Keratinocyte (primary cell): Measurements from ENCODE around the gene SPOCK3. TPM values are rescaled to one million over a fixed set of nuclear protein-coding genes. Genes with fewer than 3 reads are reported as not detected.

Source experiments
- DNase-seq: peaks from one replicate; pipeline ENCODE4 v3.0.0-alpha.2; 2011; ENCODE audit warnings: low read depth, missing footprints, low spot score
- FAIRE-seq: peaks from 2 replicates; lab custom pipeline; 2011; peaks lifted over from hg19 to GRCh38; lab: Jason Lieb, UNC
- H2AFZ ChIP-seq: 2 replicates; pipeline ENCODE4 v1.6.0; 2012; ENCODE audit warnings: low read length, control low read depth, inconsistent platforms; ENCODE audit not compliant: control insufficient read depth
- H3K27ac ChIP-seq: 2 replicates; pipeline ENCODE4 v1.5.1; 2011; ENCODE audit warnings: low read length; ENCODE audit not compliant: control insufficient read depth, insufficient read depth
- H3K27me3 ChIP-seq: 3 replicates; pipeline ENCODE4 v1.6.0; 2011; ENCODE audit warnings: low read length; ENCODE audit not compliant: control insufficient read depth, insufficient read depth; ENCODE audit errors: extremely low read depth
- H3K36me3 ChIP-seq, 2 experiments: 2 replicates in 1 of 2; 3 replicates in 1 of 2; pipeline ENCODE4 v1.5.1; 2011; ENCODE audit warnings: low read length in 2 of 2, mild to moderate bottlenecking in 1 of 2; ENCODE audit not compliant: control insufficient read depth in 2 of 2, insufficient read depth in 2 of 2; ENCODE audit errors: extremely low read depth in 1 of 2
- H3K4me1 ChIP-seq: 3 replicates; pipeline ENCODE4 v1.5.1; 2011; ENCODE audit warnings: low read length; ENCODE audit not compliant: control insufficient read depth, insufficient read depth; ENCODE audit errors: extremely low read depth
- H3K4me2 ChIP-seq: 3 replicates; pipeline ENCODE4 v1.6.0; 2011; ENCODE audit warnings: low read depth, low read length; ENCODE audit not compliant: control insufficient read depth, insufficient read depth; ENCODE audit errors: extremely low read depth
- H3K4me3 ChIP-seq, 3 experiments: fragments of 200-600 bp in 1 of 3; sonication (generic) in 1 of 3; 2 replicates in 2 of 3; 3 replicates in 1 of 3; pipeline ENCODE4 v1.5.1; 2011 to 2016; ENCODE audit warnings: low read length in 3 of 3, mild to moderate bottlenecking in 3 of 3, control low read depth in 2 of 3, inconsistent platforms in 1 of 3, low read depth in 1 of 3, mixed read lengths in 1 of 3, mixed run types in 1 of 3, moderate library complexity in 1 of 3; ENCODE audit not compliant: control insufficient read depth in 2 of 3, insufficient read depth in 2 of 3; ENCODE audit errors: extremely low read depth in 1 of 3
- H3K79me2 ChIP-seq: 2 replicates; pipeline ENCODE4 v1.6.0; 2012; ENCODE audit warnings: low read length; ENCODE audit not compliant: control insufficient read depth, insufficient read depth
- H3K9ac ChIP-seq: 3 replicates; pipeline ENCODE4 v1.6.0; 2011; ENCODE audit warnings: low read length; ENCODE audit not compliant: control insufficient read depth, insufficient read depth; ENCODE audit errors: extremely low read depth
- H3K9me1 ChIP-seq: 3 replicates; pipeline ENCODE4 v1.6.0; 2011; ENCODE audit warnings: low read length; ENCODE audit not compliant: control insufficient read depth, insufficient read depth; ENCODE audit errors: extremely low read depth
- H3K9me3 ChIP-seq: 2 replicates; pipeline ENCODE4 v1.5.1; 2012; ENCODE audit warnings: low read depth, low read length; ENCODE audit not compliant: control insufficient read depth
- H4K20me1 ChIP-seq: 3 replicates; pipeline ENCODE4 v1.6.0; 2011; ENCODE audit warnings: low read length; ENCODE audit not compliant: control insufficient read depth, insufficient read depth; ENCODE audit errors: extremely low read depth
- EZH2 ChIP-seq: IDR thresholded peaks from one replicate; pipeline ENCODE4 v1.6.1; 2012; ENCODE audit warnings: inconsistent platforms, mild to moderate bottlenecking, low read length, moderate library complexity
- dilution Hi-C: fragments of 300-500 bp; cut with MboI; formaldehyde crosslinking; loops from one replicate; pipeline ENCODE4 v1.7.0; 2020; ENCODE audit warnings: low sequenced_read_pairs; ENCODE audit not compliant: extremely low pct_ligation_motif_present
- polyA plus RNA-seq, 5 experiments: library from polyadenylated mRNA; depleted of rRNA in 3 of 5; stranded (reverse) in 3 of 5; stranded (forward) in 1 of 5; unstranded in 1 of 5; fragments of >200 nt; gene quantifications; 1 replicate in 1 of 5; 2 replicates in 3 of 5; 3 replicates in 1 of 5; pipeline versions ENCODE4 v1.2.1 to v1.2.3, GENCODE V29; 2011 to 2012; ENCODE audit warnings: missing spikeins in 2 of 5, low read depth in 1 of 5, low replicate concordance in 1 of 5
- TF ChIP-seq, protein P1 (sequence below), 3 experiments: IDR thresholded peaks in 1 of 3; conservative IDR thresholded peaks in 1 of 3; optimal IDR thresholded peaks in 1 of 3; 2 replicates in 2 of 3; 3 replicates in 1 of 3; pipeline versions ENCODE3 to v1.5.1; 2011; ENCODE audit warnings: low read length in 3 of 3, mild to moderate bottlenecking in 3 of 3, moderate library complexity in 2 of 3, control low read depth in 1 of 3, inconsistent platforms in 1 of 3; ENCODE audit not compliant: insufficient read depth in 2 of 3; ENCODE audit errors: extremely low read depth in 1 of 3

SPOCK3 gene
- polyA plus RNA-seq, 1 donor (not counting 4 experiments of a cell fraction or from before 2014, with no cell fraction given), result not detected

DNA sequence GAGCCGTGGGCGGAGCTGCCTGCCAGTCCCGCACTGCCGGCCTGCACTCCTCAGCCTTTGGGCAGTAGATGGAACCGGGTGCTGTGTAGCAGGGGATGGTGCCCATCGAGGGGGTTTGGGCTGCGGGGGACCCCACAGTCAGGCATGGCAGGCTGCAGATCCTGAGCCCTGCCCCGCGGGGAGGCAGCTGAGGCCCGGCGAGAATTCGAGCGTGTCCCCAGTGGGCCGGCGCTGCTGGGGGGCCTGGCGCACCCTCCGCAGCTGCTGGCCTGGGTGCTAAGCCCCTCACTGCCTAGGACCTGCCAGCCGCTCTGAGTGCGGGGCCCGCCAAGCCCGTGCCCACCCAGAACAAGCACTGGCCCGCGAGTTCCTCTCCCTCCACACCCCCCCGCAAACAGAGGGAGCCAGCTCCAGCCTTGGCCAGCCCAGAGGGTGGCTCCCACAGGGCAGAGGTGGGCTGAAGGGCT is 391.5 kb downstream of the SPOCK3 start:
- no peak overlapping the region for H3K27ac ChIP-seq
- TF ChIP-seq EZH2, result no peak
- TF ChIP-seq, protein P1, sequence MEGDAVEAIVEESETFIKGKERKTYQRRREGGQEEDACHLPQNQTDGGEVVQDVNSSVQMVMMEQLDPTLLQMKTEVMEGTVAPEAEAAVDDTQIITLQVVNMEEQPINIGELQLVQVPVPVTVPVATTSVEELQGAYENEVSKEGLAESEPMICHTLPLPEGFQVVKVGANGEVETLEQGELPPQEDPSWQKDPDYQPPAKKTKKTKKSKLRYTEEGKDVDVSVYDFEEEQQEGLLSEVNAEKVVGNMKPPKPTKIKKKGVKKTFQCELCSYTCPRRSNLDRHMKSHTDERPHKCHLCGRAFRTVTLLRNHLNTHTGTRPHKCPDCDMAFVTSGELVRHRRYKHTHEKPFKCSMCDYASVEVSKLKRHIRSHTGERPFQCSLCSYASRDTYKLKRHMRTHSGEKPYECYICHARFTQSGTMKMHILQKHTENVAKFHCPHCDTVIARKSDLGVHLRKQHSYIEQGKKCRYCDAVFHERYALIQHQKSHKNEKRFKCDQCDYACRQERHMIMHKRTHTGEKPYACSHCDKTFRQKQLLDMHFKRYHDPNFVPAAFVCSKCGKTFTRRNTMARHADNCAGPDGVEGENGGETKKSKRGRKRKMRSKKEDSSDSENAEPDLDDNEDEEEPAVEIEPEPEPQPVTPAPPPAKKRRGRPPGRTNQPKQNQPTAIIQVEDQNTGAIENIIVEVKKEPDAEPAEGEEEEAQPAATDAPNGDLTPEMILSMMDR (optimal IDR thresholded peaks at IDR 0.05 in 1 of 3, IDR thresholded peaks at IDR 0.05 in 1 of 3, conservative IDR thresholded peaks at IDR 0.05 in 1 of 3; ENCODE audit: extremely low read depth in 1 of 3, insufficient read depth in 2 of 3, low read length in 3 of 3), result no peak
- H3K4me2 ChIP-seq, result no peak overlapping the region
- H3K4me1 ChIP-seq, result no peaks in the 10 kb centered on the region
- H3K4me3 ChIP-seq, result no peak overlapping the region
- H4K20me1 ChIP-seq, result no peaks in the 10 kb centered on the region
- H3K9me3 ChIP-seq, result no peaks in the 10 kb centered on the region
- no peak overlapping the region for H2AFZ ChIP-seq
- no peak overlapping the region for H3K9ac ChIP-seq
- dilution Hi-C loops, result no loop called here
- H3K9me1 ChIP-seq, result no peaks in the 10 kb centered on the region
- no peaks in the 10 kb centered on the region for H3K27me3 ChIP-seq
- FAIRE-seq, result no peak
- DNase-seq, result no peak
- no peaks in the 10 kb centered on the region for H3K36me3 ChIP-seq
- H3K79me2 ChIP-seq, result no peaks in the 10 kb centered on the region

- TF ChIP-seq, protein P1 (optimal IDR thresholded peaks at IDR 0.05 in 1 of 3, IDR thresholded peaks at IDR 0.05 in 1 of 3, conservative IDR thresholded peaks at IDR 0.05 in 1 of 3; ENCODE audit: extremely low read depth in 1 of 3, insufficient read depth in 2 of 3, low read length in 3 of 3), result no peak
- no peak for TF ChIP-seq EZH2
- DNase-seq (no peak), FAIRE-seq (no peak)
- Histone ChIP-seq H3K4me1 (no peaks in the 10 kb centered on the region), H3K4me2 (no peak overlapping the region), H3K27ac (no peak overlapping the region), H3K36me3 (no peaks in the 10 kb centered on the region), H2AFZ (no peak overlapping the region), H3K9me3 (no peaks in the 10 kb centered on the region), H3K9me1 (no peaks in the 10 kb centered on the region), H3K27me3 (no peaks in the 10 kb centered on the region), H3K79me2 (no peaks in the 10 kb centered on the region), H4K20me1 (no peaks in the 10 kb centered on the region), H3K4me3 (no peak overlapping the region), H3K9ac (no peak overlapping the region)
- dilution Hi-C loops, result no loop called here
Observed at GRCh38 chr4:166839615-166840251, 394.6 kb downstream of the SPOCK3 start.
